Neural progenitor cell (in vitro differentiated cells): Measurements from ENCODE around the gene PYCR2. TPM values are rescaled to one million over a fixed set of nuclear protein-coding genes. Genes with fewer than 3 reads are reported as not detected.

ENCODE experiments used
- DNase-seq: peaks from one replicate; pipeline ENCODE4 v3.0.0-alpha.2; 2016; ENCODE audit warnings: low spot score
- H2AFZ ChIP-seq: fragments of 200-600 bp; sonication (generic); replicated peaks from 2 replicates; pipeline ENCODE4 v1.6.1; 2016; ENCODE audit warnings: antibody characterized with exemption
- H3F3A ChIP-seq: fragments of 200-600 bp; sonication (generic); 2 replicates; pipeline ENCODE4 v1.6.1; 2016; ENCODE audit warnings: antibody characterized with exemption, low read depth
- H3K27ac ChIP-seq: fragments of 200-600 bp; sonication (generic); 2 replicates; pipeline ENCODE4 v1.5.1; 2016; ENCODE audit warnings: mild to moderate bottlenecking
- H3K27me3 ChIP-seq: fragments of 200-600 bp; sonication (generic); 2 replicates; pipeline ENCODE4 v1.6.1; 2016; ENCODE audit warnings: mild to moderate bottlenecking, moderate library complexity
- H3K36me3 ChIP-seq: fragments of 200-600 bp; sonication (generic); 2 replicates; pipeline ENCODE4 v1.5.1; 2016
- H3K4me1 ChIP-seq: fragments of 200-600 bp; sonication (generic); 2 replicates; pipeline ENCODE4 v1.6.1; 2016; ENCODE audit warnings: mixed run types
- H3K4me2 ChIP-seq: fragments of 200-600 bp; sonication (generic); 2 replicates; pipeline ENCODE4 v1.6.1; 2016
- H3K4me3 ChIP-seq: fragments of 200-600 bp; sonication (generic); 2 replicates; pipeline ENCODE4 v1.5.1; 2016
- H3K79me2 ChIP-seq: fragments of 200-600 bp; sonication (generic); 2 replicates; pipeline ENCODE4 v1.6.1; 2016; ENCODE audit warnings: low read depth
- H3K9ac ChIP-seq: fragments of 200-600 bp; sonication (generic); 2 replicates; pipeline ENCODE4 v1.6.1; 2016
- H3K9me3 ChIP-seq: fragments of 200-600 bp; sonication (generic); 2 replicates; pipeline ENCODE4 v1.5.1; 2016; ENCODE audit warnings: low read depth
- H4K20me1 ChIP-seq: fragments of 200-600 bp; sonication (generic); 2 replicates; pipeline ENCODE4 v1.6.1; 2016; ENCODE audit warnings: low read depth
- H3K27ac Mint-ChIP-seq: 3 replicates; pipeline ENCODE4 v1.8.0; 2021; ENCODE audit warnings: mixed read lengths
- H3K27me3 Mint-ChIP-seq: 2 replicates; pipeline ENCODE4 v1.8.0; 2022; ENCODE audit warnings: low read depth, mild to moderate bottlenecking, inconsistent platforms, moderate library complexity, mixed read lengths; ENCODE audit not compliant: insufficient read depth
- H3K36me3 Mint-ChIP-seq: 3 replicates; pipeline ENCODE4 v1.8.0; 2021; ENCODE audit warnings: mixed read lengths
- H3K4me1 Mint-ChIP-seq: 3 replicates; pipeline ENCODE4 v1.8.0; 2021; ENCODE audit warnings: mixed read lengths
- H3K4me3 Mint-ChIP-seq: 3 replicates; pipeline ENCODE4 v1.8.0; 2021; ENCODE audit warnings: mild to moderate bottlenecking, moderate library complexity, mixed read lengths
- H3K9me3 Mint-ChIP-seq: 3 replicates; pipeline ENCODE4 v1.8.0; 2020; ENCODE audit warnings: mixed read lengths
- CTCF ChIP-seq: fragments of 200-600 bp; sonication (generic); IDR thresholded peaks from 2 replicates; pipeline ENCODE4 v1.5.1; 2017; ENCODE audit warnings: antibody characterized with exemption, mild to moderate bottlenecking
- EZH2 ChIP-seq: fragments of 200-600 bp; sonication (generic); IDR thresholded peaks from 2 replicates; pipeline ENCODE4 v1.6.1; 2017; ENCODE audit warnings: antibody characterized with exemption, mild to moderate bottlenecking, moderate library complexity
- EZH2phosphoT487 ChIP-seq: fragments of 200-600 bp; sonication (generic); IDR thresholded peaks from 2 replicates; pipeline ENCODE4 v1.6.1; 2017; ENCODE audit warnings: antibody characterized with exemption
- total RNA-seq: library from RNA; depleted of rRNA; stranded (reverse); fragments of >200 nt; gene quantifications from 2 replicates; pipeline ENCODE4 v1.2.3, GENCODE V29; 2015; ENCODE audit warnings: low replicate concordance

Gene PYCR2
- total RNA-seq, 1 donor from 2014 or later: 23.8 TPM

GRCh38 chr1:225909477-225909876, 14.6 kb downstream of the PYCR2 start:
- H3K4me1 Mint-ChIP-seq: peaks cover under 1% of the 10 kb centered on the region
- no peak overlapping the region for H3K27ac Mint-ChIP-seq
- Histone ChIP-seq H3K4me2 (no peak overlapping the region), H3K9ac (no peak overlapping the region), H3K27me3 (peaks cover 10% of the 10 kb centered on the region), H3K4me3 (no peak overlapping the region), H2AFZ (no peak overlapping the region), H3F3A (no peaks in the 10 kb centered on the region), H3K9me3 (no peaks in the 10 kb centered on the region), H3K36me3 (no peaks in the 10 kb centered on the region), H3K79me2 (no peaks in the 10 kb centered on the region), H3K4me1 (no peaks in the 10 kb centered on the region), H3K27ac (no peak overlapping the region), H4K20me1 (no peaks in the 10 kb centered on the region)
- H3K36me3 Mint-ChIP-seq: no peaks in the 10 kb centered on the region
- DNase-seq: no peak
- H3K4me3 Mint-ChIP-seq: no peak overlapping the region
- no peaks in the 10 kb centered on the region for H3K9me3 Mint-ChIP-seq
- no peaks in the 10 kb centered on the region for H3K27me3 Mint-ChIP-seq
- TF ChIP-seq CTCF: no peak

GRCh38 chr1:225908773-225909172, 15.3 kb downstream of the PYCR2 start:
- H3K4me3 ChIP-seq: no peak overlapping the region
- no peak overlapping the region for H3K4me2 ChIP-seq
- Mint-ChIP-seq H3K27ac (no peak overlapping the region), H3K4me1 (no peaks in the 10 kb centered on the region), H3K36me3 (no peaks in the 10 kb centered on the region), H3K4me3 (no peak overlapping the region), H3K27me3 (no peaks in the 10 kb centered on the region), H3K9me3 (no peaks in the 10 kb centered on the region)
- H3K9me3 ChIP-seq: no peaks in the 10 kb centered on the region
- TF ChIP-seq EZH2phosphoT487 (no peak), CTCF (no peak), EZH2 (no peak)
- H4K20me1 ChIP-seq: no peaks in the 10 kb centered on the region
- no peak overlapping the region for H2AFZ ChIP-seq
- no peaks in the 10 kb centered on the region for H3K4me1 ChIP-seq
- H3F3A ChIP-seq: no peaks in the 10 kb centered on the region
- peaks cover 10% of the 10 kb centered on the region for H3K27me3 ChIP-seq
- no peaks in the 10 kb centered on the region for H3K79me2 ChIP-seq
- no peak overlapping the region for H3K27ac ChIP-seq
- no peak overlapping the region for H3K9ac ChIP-seq
- H3K36me3 ChIP-seq: no peaks in the 10 kb centered on the region
- DNase-seq: no peak

GRCh38 chr1:225908013-225908640, 15.9 kb downstream of the PYCR2 start:
- Mint-ChIP-seq H3K4me3 (no peak overlapping the region), H3K9me3 (no peaks in the 10 kb centered on the region), H3K27ac (no peak overlapping the region), H3K27me3 (no peaks in the 10 kb centered on the region), H3K36me3 (no peaks in the 10 kb centered on the region), H3K4me1 (no peaks in the 10 kb centered on the region)
- Histone ChIP-seq H3K4me1 (no peaks in the 10 kb centered on the region), H3K27ac (no peak overlapping the region), H3K9me3 (no peaks in the 10 kb centered on the region), H3K4me2 (no peak overlapping the region), H3F3A (no peaks in the 10 kb centered on the region), H3K27me3 (peaks cover 10% of the 10 kb centered on the region), H4K20me1 (no peaks in the 10 kb centered on the region), H3K9ac (no peak overlapping the region), H3K4me3 (no peak overlapping the region), H3K79me2 (no peaks in the 10 kb centered on the region), H3K36me3 (no peaks in the 10 kb centered on the region), H2AFZ (no peak overlapping the region)
- DNase-seq: no peak
- TF ChIP-seq EZH2phosphoT487: no peak
- no peak for TF ChIP-seq EZH2
- no peak for TF ChIP-seq CTCF
